ENCODE data around the gene GTF2F1. TPM values are rescaled to one million over a fixed set of nuclear protein-coding genes. Genes with fewer than 3 reads are reported as not detected.

The GTF2F1 gene
- total and polyA plus RNA-seq, 9 of the 15 experiments (the other 6 are each of a cell fraction or from before 2014, with no cell fraction given), result 4.7 to 75.4 (median 68.4) TPM

GRCh38 chr19:6423499-6424194 lies 30.7 kb upstream of the GTF2F1 start (continued):
- TF ChIP-seq, protein P1, sequence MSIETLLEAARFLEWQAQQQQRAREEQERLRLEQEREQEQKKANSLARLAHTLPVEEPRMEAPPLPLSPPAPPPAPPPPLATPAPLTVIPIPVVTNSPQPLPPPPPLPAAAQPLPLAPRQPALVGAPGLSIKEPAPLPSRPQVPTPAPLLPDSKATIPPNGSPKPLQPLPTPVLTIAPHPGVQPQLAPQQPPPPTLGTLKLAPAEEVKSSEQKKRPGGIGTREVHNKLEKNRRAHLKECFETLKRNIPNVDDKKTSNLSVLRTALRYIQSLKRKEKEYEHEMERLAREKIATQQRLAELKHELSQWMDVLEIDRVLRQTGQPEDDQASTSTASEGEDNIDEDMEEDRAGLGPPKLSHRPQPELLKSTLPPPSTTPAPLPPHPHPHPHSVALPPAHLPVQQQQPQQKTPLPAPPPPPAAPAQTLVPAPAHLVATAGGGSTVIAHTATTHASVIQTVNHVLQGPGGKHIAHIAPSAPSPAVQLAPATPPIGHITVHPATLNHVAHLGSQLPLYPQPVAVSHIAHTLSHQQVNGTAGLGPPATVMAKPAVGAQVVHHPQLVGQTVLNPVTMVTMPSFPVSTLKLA (conservative IDR thresholded peaks at IDR 0.05), result peak in 1 of 2 experiments; percentile 42; a peak in 1 of 4 replicates
- no peak for TF ChIP-seq CBX3 (IDR thresholded peaks at IDR 0.05; ENCODE audit: borderline replicate concordance in 1 of 2, low read length in 2 of 2)
- TF ChIP-seq ELF2 (CRISPR knock-in tag; IDR thresholded peaks at IDR 0.05), result no peak
- TF ChIP-seq, protein P2, sequence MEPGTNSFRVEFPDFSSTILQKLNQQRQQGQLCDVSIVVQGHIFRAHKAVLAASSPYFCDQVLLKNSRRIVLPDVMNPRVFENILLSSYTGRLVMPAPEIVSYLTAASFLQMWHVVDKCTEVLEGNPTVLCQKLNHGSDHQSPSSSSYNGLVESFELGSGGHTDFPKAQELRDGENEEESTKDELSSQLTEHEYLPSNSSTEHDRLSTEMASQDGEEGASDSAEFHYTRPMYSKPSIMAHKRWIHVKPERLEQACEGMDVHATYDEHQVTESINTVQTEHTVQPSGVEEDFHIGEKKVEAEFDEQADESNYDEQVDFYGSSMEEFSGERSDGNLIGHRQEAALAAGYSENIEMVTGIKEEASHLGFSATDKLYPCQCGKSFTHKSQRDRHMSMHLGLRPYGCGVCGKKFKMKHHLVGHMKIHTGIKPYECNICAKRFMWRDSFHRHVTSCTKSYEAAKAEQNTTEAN (CRISPR knock-in tag; IDR thresholded peaks at IDR 0.05), result no peak
- TF ChIP-seq MEF2A (IDR thresholded peaks at IDR 0.05; ENCODE audit: control insufficient read depth, low read depth, low read length), result no peak
- TF ChIP-seq DEAF1 (CRISPR knock-in tag; IDR thresholded peaks at IDR 0.05), result no peak
- TF ChIP-seq NCOR1 (IDR thresholded peaks at IDR 0.05), result no peak
- TF ChIP-seq POLR2AphosphoS5 (IDR thresholded peaks at IDR 0.05; ENCODE audit: control insufficient read depth, insufficient read depth, low read depth, low read length), result no peak; the same call in 1 of the 2 replicates
- TF ChIP-seq IRF2 (CRISPR knock-in tag; IDR thresholded peaks at IDR 0.05), result no peak
- TF ChIP-seq NR4A1 (CRISPR knock-in tag; IDR thresholded peaks at IDR 0.05), result no peak
- no peak for TF ChIP-seq NR4A1 (tag; IDR thresholded peaks at IDR 0.05)
- no peak for TF ChIP-seq POLR2B (IDR thresholded peaks at IDR 0.05; ENCODE audit: low read depth, partially characterized antibody)
- no peak for TF ChIP-seq ETV1 (tag; conservative IDR thresholded peaks at IDR 0.05; ENCODE audit: low read depth)
- no peak for TF ChIP-seq ARHGAP35 (IDR thresholded peaks at IDR 0.05; ENCODE audit: partially characterized antibody)
- TF ChIP-seq ATF1 (CRISPR knock-in tag; IDR thresholded peaks at IDR 0.05), result no peak
- no peak for TF ChIP-seq ATF1 (tag; IDR thresholded peaks at IDR 0.05)
- no peak for TF ChIP-seq ZNF717 (CRISPR knock-in tag; IDR thresholded peaks at IDR 0.05)
- no peak for TF ChIP-seq ZZZ3 (IDR thresholded peaks at IDR 0.05)
- no peak for TF ChIP-seq ZNF224 (CRISPR knock-in tag; IDR thresholded peaks at IDR 0.05)
- no peak for TF ChIP-seq SOX6 (IDR thresholded peaks at IDR 0.05)
- no peak for TF ChIP-seq NCOA6 (IDR thresholded peaks at IDR 0.05)
- TF ChIP-seq ZNF274 (IDR thresholded peaks at IDR 0.05; ENCODE audit: borderline replicate concordance, low read depth, low read length), result no peak
- no peak for TF ChIP-seq FOXJ3 (CRISPR knock-in tag; IDR thresholded peaks at IDR 0.05)
- TF ChIP-seq ATF4 (CRISPR knock-in tag; IDR thresholded peaks at IDR 0.05), result no peak

Data from K562 (cell line).